Vagina (tissue), 2 donors: ENCODE results near the gene SLC25A20. TPM values are rescaled to one million over a fixed set of nuclear protein-coding genes. Genes with fewer than 3 reads are reported as not detected.

ENCODE experiments used
- DNase-seq, 2 donors: peaks; one replicate each; pipeline ENCODE4 v3.0.0-alpha.2; 2017; ENCODE audit errors: extremely low spot score in 2 of 2
- H3K27ac ChIP-seq: fragments of 200-600 bp; sonication (generic); one replicate; pipeline ENCODE4 v1.5.1; 2019
- H3K27me3 ChIP-seq: fragments of 200-600 bp; sonication (generic); one replicate; pipeline ENCODE4 v1.5.1; 2019
- H3K36me3 ChIP-seq, 2 donors: fragments of 200-600 bp; sonication (generic); one replicate each; pipeline ENCODE4 v1.5.1; 2017 to 2019
- H3K4me1 ChIP-seq: fragments of 200-600 bp; sonication (generic); one replicate; pipeline ENCODE4 v1.5.1; 2019
- H3K4me3 ChIP-seq, 2 donors: fragments of 200-600 bp; sonication (generic); 1 replicate in 1 of 2; 2 replicates in 1 of 2; pipeline ENCODE4 v1.5.1; 2016 to 2019
- H3K9me3 ChIP-seq: fragments of 200-600 bp; sonication (generic); one replicate; pipeline ENCODE4 v1.5.1; 2019
- CTCF ChIP-seq, 3 experiments: fragments of 450-650 bp in 2 of 3; fragments of 200-600 bp in 1 of 3; sonication (generic) in 1 of 3; IDR thresholded peaks; one replicate each; pipeline ENCODE4 v1.5.1; 2017 to 2019; ENCODE audit warnings: antibody characterized with exemption in 3 of 3, mild to moderate bottlenecking in 2 of 3, moderate library complexity in 2 of 3
- POLR2A ChIP-seq, 2 donors: fragments of 450-650 bp; IDR thresholded peaks; one replicate each; pipeline ENCODE4 v1.6.1; 2017; ENCODE audit warnings: antibody characterized with exemption in 2 of 2, mild to moderate bottlenecking in 2 of 2, moderate library complexity in 2 of 2
- POLR2AphosphoS5 ChIP-seq, 2 donors: sonication (generic); formaldehyde crosslinking; IDR thresholded peaks; one replicate each; pipeline ENCODE4 v1.9.0; 2017; ENCODE audit warnings: antibody characterized with exemption in 2 of 2, mild to moderate bottlenecking in 2 of 2, low read depth in 1 of 2; ENCODE audit not compliant: insufficient read depth in 1 of 2
- intact Hi-C: fragments of 100-400 bp; cut with DNase I; formaldehyde crosslinking; loops from one replicate; pipeline ENCODE4 v1.15.1; 2023
- total RNA-seq: library from RNA; depleted of rRNA; stranded (reverse); fragments of >200 nt; gene quantifications from one replicate; pipeline ENCODE4 v1.2.3, GENCODE V29; 2016

Gene SLC25A20
- total RNA-seq, 1 donor from 2014 or later: 24.1 TPM

- Histone ChIP-seq H3K4me1 (peaks cover 56% of the 10 kb centered on the region), H3K4me3 (no peak overlapping the region), H3K27me3 (no peaks in the 10 kb centered on the region), H3K36me3 (peaks cover 0 to 32% of the 10 kb centered on the region in 2 donors), H3K27ac (no peak overlapping the region), H3K9me3 (no peaks in the 10 kb centered on the region)
- DNase-seq: no peak
- TF ChIP-seq POLR2A (IDR thresholded peaks at IDR 0.05): no peak
- TF ChIP-seq CTCF (IDR thresholded peaks at IDR 0.05): no peak
- TF ChIP-seq POLR2AphosphoS5 (IDR thresholded peaks at IDR 0.05; ENCODE audit: insufficient read depth in 1 of 2, low read depth in 1 of 2): no peak
- intact Hi-C loops: no loop called here
Observed at GRCh38 chr3:48929358-48930035, 30.8 kb upstream of the SLC25A20 start.

GRCh38 chr3:48928679-48929078, 30.0 kb upstream of the SLC25A20 start:
- peaks cover 0 to 35% of the 10 kb centered on the region in 2 donors for H3K36me3 ChIP-seq
- DNase-seq: no peak
- intact Hi-C loops: no loop called here
- no peak overlapping the region for H3K4me3 ChIP-seq
- no peak for TF ChIP-seq POLR2AphosphoS5 (IDR thresholded peaks at IDR 0.05; ENCODE audit: insufficient read depth in 1 of 2, low read depth in 1 of 2)
- no peak for TF ChIP-seq POLR2A (IDR thresholded peaks at IDR 0.05)
- TF ChIP-seq CTCF (IDR thresholded peaks at IDR 0.05): no peak
- no peak overlapping the region for H3K27ac ChIP-seq
- H3K4me1 ChIP-seq: peaks cover 56% of the 10 kb centered on the region
- no peaks in the 10 kb centered on the region for H3K27me3 ChIP-seq
- H3K9me3 ChIP-seq: no peaks in the 10 kb centered on the region

GRCh38 chr3:48927928-48928327, 29.2 kb upstream of the SLC25A20 start:
- Histone ChIP-seq H3K27me3 (no peaks in the 10 kb centered on the region), H3K4me3 (no peak overlapping the region), H3K9me3 (no peaks in the 10 kb centered on the region), H3K36me3 (peaks cover 0 to 37% of the 10 kb centered on the region in 2 donors), H3K4me1 (peaks cover 56% of the 10 kb centered on the region), H3K27ac (no peak overlapping the region)
- TF ChIP-seq POLR2AphosphoS5 (IDR thresholded peaks at IDR 0.05; ENCODE audit: insufficient read depth in 1 of 2, low read depth in 1 of 2): no peak
- TF ChIP-seq CTCF (IDR thresholded peaks at IDR 0.05): no peak
- TF ChIP-seq POLR2A (IDR thresholded peaks at IDR 0.05): no peak
- DNase-seq: no peak
- intact Hi-C loops: no loop called here

- Histone ChIP-seq H3K9me3 (no peaks in the 10 kb centered on the region), H3K4me1 (peaks cover 66% of the 10 kb centered on the region), H3K27me3 (no peaks in the 10 kb centered on the region), H3K4me3 (no peak overlapping the region), H3K27ac (no peak overlapping the region), H3K36me3 (peaks cover 0 to 37% of the 10 kb centered on the region in 2 donors)
- TF ChIP-seq POLR2AphosphoS5 (IDR thresholded peaks at IDR 0.05; ENCODE audit: insufficient read depth in 1 of 2, low read depth in 1 of 2) (no peak), POLR2A (IDR thresholded peaks at IDR 0.05) (no peak), CTCF (IDR thresholded peaks at IDR 0.05) (no peak)
- DNase-seq: no peak
- intact Hi-C loops: no loop called here
Observed at GRCh38 chr3:48926425-48927392, 28.0 kb upstream of the SLC25A20 start.
